NCI-H526 (cell line): ENCODE results near the gene GPR132.
"Not testable (repeated sequence)": the region's sequence is repeated elsewhere in the genome, so short reads cannot be mapped to it uniquely, and the experiment has no call there.

Source experiments
- DNase-seq, 2 experiments: peaks; one replicate each; lab custom pipeline; 2025; lab: John Stamatoyannopoulos, UW

GPR132 gene

GRCh38 chr14:105065280-105066228 lies at the start of gene GPR132:
Gene GPR132, minus strand, starts transcription at chr14:105065430. Its CDS starts 10,010 bp downstream, at chr14:105055420.
- no peak for DNase-seq

- not testable (repeated sequence) for DNase-seq
Measured at GRCh38 chr14:105109243-105109642, 44.0 kb upstream of the GPR132 start.

- DNase-seq, result no peak
Measured at GRCh38 chr14:105108516-105108864, 43.3 kb upstream of the GPR132 start.

- no peak for DNase-seq
Measured at GRCh38 chr14:105107781-105108515, 42.7 kb upstream of the GPR132 start.

- DNase-seq, result no peak
Measured at GRCh38 chr14:105107351-105107750, 42.1 kb upstream of the GPR132 start.

- DNase-seq, result no peak
Measured at GRCh38 chr14:105105158-105105557, 39.9 kb upstream of the GPR132 start.

- no peak for DNase-seq
Measured at GRCh38 chr14:105102893-105103292, 37.7 kb upstream of the GPR132 start.

- no peak for DNase-seq
Measured at GRCh38 chr14:105102361-105102870, 37.2 kb upstream of the GPR132 start.

GRCh38 chr14:105100910-105101309 lies 35.7 kb upstream of the GPR132 start:
- no peak for DNase-seq

GRCh38 chr14:105099778-105100177 lies 34.5 kb upstream of the GPR132 start:
- no peak for DNase-seq

GRCh38 chr14:105098316-105098715 lies 33.1 kb upstream of the GPR132 start:
- DNase-seq, result no peak

GRCh38 chr14:105097794-105098127 lies 32.5 kb upstream of the GPR132 start:
- DNase-seq, result no peak

- DNase-seq, result no peak
Measured at GRCh38 chr14:105096206-105096875, 31.1 kb upstream of the GPR132 start.

- DNase-seq, result no peak
Measured at GRCh38 chr14:105095236-105095805, 30.1 kb upstream of the GPR132 start.

GRCh38 chr14:105094193-105094907 lies 29.1 kb upstream of the GPR132 start:
- DNase-seq, result no peak

- DNase-seq, result peak; percentile 47 to 94
Measured at GRCh38 chr14:105093431-105094192, 28.4 kb upstream of the GPR132 start.

GRCh38 chr14:105093038-105093430 lies 27.8 kb upstream of the GPR132 start:
- DNase-seq, result peak in 1 of 2 experiments; percentile 71

- peak in 1 of 2 experiments; percentile 69 for DNase-seq
Measured at GRCh38 chr14:105092171-105093037, 27.2 kb upstream of the GPR132 start.

- peak in 1 of 2 experiments; percentile 62 for DNase-seq
Measured at GRCh38 chr14:105091517-105092170, 26.4 kb upstream of the GPR132 start.
